Neuronal stem cell (in vitro differentiated cells): ENCODE data around the gene ANKRD33B.

Source experiments
- DNase-seq: peaks from one replicate; pipeline ENCODE4 v3.0.0-alpha.2; 2013; ENCODE audit warnings: low spot score
- H2AFZ ChIP-seq: one replicate; pipeline ENCODE4 v1.6.1; 2013; ENCODE audit warnings: mild to moderate bottlenecking, low read length, inconsistent platforms
- H2AK5ac ChIP-seq: 2 replicates; pipeline ENCODE4 v1.6.1; 2013; ENCODE audit warnings: low read depth, mild to moderate bottlenecking, inconsistent platforms, low read length, moderate library complexity, mixed read lengths
- H2BK120ac ChIP-seq: 2 replicates; pipeline ENCODE4 v1.6.1; 2013; ENCODE audit warnings: low read depth, mild to moderate bottlenecking, inconsistent platforms, low read length, moderate library complexity, mixed read lengths
- H2BK12ac ChIP-seq: one replicate; pipeline ENCODE4 v1.6.1; 2013; ENCODE audit warnings: low read length, inconsistent platforms
- H2BK15ac ChIP-seq: 2 replicates; pipeline ENCODE4 v1.6.1; 2013; ENCODE audit warnings: mild to moderate bottlenecking, low read length, inconsistent platforms, mixed read lengths
- H2BK5ac ChIP-seq: one replicate; pipeline ENCODE4 v1.6.1; 2013; ENCODE audit warnings: inconsistent platforms, mild to moderate bottlenecking, low read length, moderate library complexity
- H3K14ac ChIP-seq: one replicate; pipeline ENCODE4 v1.6.1; 2013; ENCODE audit warnings: low read length, inconsistent platforms
- H3K18ac ChIP-seq: 2 replicates; pipeline ENCODE4 v1.6.1; 2013; ENCODE audit warnings: low read length, inconsistent platforms
- H3K23ac ChIP-seq: 2 replicates; pipeline ENCODE4 v1.6.1; 2013; ENCODE audit warnings: low read depth, mild to moderate bottlenecking, mixed read lengths, low read length, inconsistent platforms; ENCODE audit not compliant: poor library complexity
- H3K27ac ChIP-seq: replicated peaks from 3 replicates; pipeline ENCODE4 v1.5.1; 2013; ENCODE audit warnings: low read length, inconsistent platforms
- H3K27me3 ChIP-seq, 3 experiments: 2 replicates each; pipeline ENCODE4 v1.6.1; 2013; ENCODE audit warnings: low read length in 3 of 3, mild to moderate bottlenecking in 2 of 3, inconsistent platforms in 1 of 3, low read depth in 1 of 3, mixed read lengths in 1 of 3, moderate library complexity in 1 of 3; ENCODE audit not compliant: control insufficient read depth in 3 of 3, insufficient read depth in 3 of 3
- H3K36me3 ChIP-seq, 2 donors: replicated peaks in 1 of 2; 2 replicates each; pipeline ENCODE4 v1.6.1; 2013; ENCODE audit warnings: low read length in 2 of 2; ENCODE audit not compliant: control insufficient read depth in 2 of 2, insufficient read depth in 2 of 2
- H3K4ac ChIP-seq: 2 replicates; pipeline ENCODE4 v1.6.1; 2013; ENCODE audit warnings: inconsistent platforms, mild to moderate bottlenecking, low read length, moderate library complexity
- H3K4me1 ChIP-seq, 2 donors: 1 replicate in 1 of 2; 2 replicates in 1 of 2; pipeline ENCODE4 v1.6.1; 2013; ENCODE audit warnings: low read length in 2 of 2, low read depth in 1 of 2; ENCODE audit not compliant: control insufficient read depth in 2 of 2, insufficient read depth in 1 of 2
- H3K4me2 ChIP-seq: one replicate; pipeline ENCODE4 v1.6.1; 2013; ENCODE audit warnings: mild to moderate bottlenecking, low read length, inconsistent platforms; ENCODE audit not compliant: insufficient read depth, poor library complexity, severe bottlenecking
- H3K4me3 ChIP-seq, 2 donors: 2 replicates each; pipeline ENCODE4 v1.5.1; 2013; ENCODE audit warnings: low read length in 2 of 2, mild to moderate bottlenecking in 2 of 2, inconsistent platforms in 1 of 2, moderate library complexity in 1 of 2
- H3K79me1 ChIP-seq: one replicate; pipeline ENCODE4 v1.6.1; 2013; ENCODE audit warnings: low read depth, mild to moderate bottlenecking, inconsistent platforms, low read length, moderate library complexity
- H3K9ac ChIP-seq: one replicate; pipeline ENCODE4 v1.6.1; 2013; ENCODE audit warnings: mild to moderate bottlenecking, low read depth, low read length, inconsistent platforms; ENCODE audit not compliant: poor library complexity
- H3K9me3 ChIP-seq, 2 donors: replicated peaks in 1 of 2; 2 replicates each; pipeline versions ENCODE3 to v1.6.1; 2013; ENCODE audit warnings: low read length in 2 of 2, mild to moderate bottlenecking in 2 of 2, inconsistent platforms in 1 of 2, low read depth in 1 of 2, mixed read lengths in 1 of 2, moderate library complexity in 1 of 2; ENCODE audit not compliant: control insufficient read depth in 2 of 2, insufficient read depth in 1 of 2
- H4K8ac ChIP-seq: one replicate; pipeline ENCODE4 v1.6.1; 2013; ENCODE audit warnings: low read depth, mild to moderate bottlenecking, inconsistent platforms, low read length, moderate library complexity
- H4K91ac ChIP-seq: one replicate; pipeline ENCODE4 v1.6.1; 2013; ENCODE audit warnings: low read length, low read depth, mild to moderate bottlenecking, inconsistent platforms; ENCODE audit not compliant: poor library complexity
- WGBS, 2 donors: extraction: QIAGEN DNeasy Blood & Tissue Kit; methylation state at CpG; one replicate each; pipeline ENCODE4 v1.1.7; 2013; ENCODE audit warnings: missing lambda C conversion rate in 2 of 2, mixed read lengths in 1 of 2; ENCODE audit not compliant: insufficient read length in 2 of 2, insufficient replicate concordance in 1 of 2; ENCODE audit errors: extremely low coverage in 2 of 2; 5-methylcytosine and 5-hydroxymethylcytosine counted together

Gene ANKRD33B

GRCh38 chr5:10703676-10704075 lies 139.8 kb downstream of the ANKRD33B start:
- peaks cover 0 to 2% of the 10 kb centered on the region in 2 donors for H3K4me1 ChIP-seq
- H2BK5ac ChIP-seq, result no peak overlapping the region
- no peak overlapping the region for H3K9ac ChIP-seq
- no peak overlapping the region for H3K4ac ChIP-seq
- H2AFZ ChIP-seq, result no peak overlapping the region
- no CpG with 5 or more reads among the region's 5 CpGs for WGBS, 2 donors
- H3K4me3 ChIP-seq, result no peak overlapping the region
- H3K4me2 ChIP-seq, result no peak overlapping the region
- H3K14ac ChIP-seq, result no peak overlapping the region
- peaks cover 0 to 4% of the 10 kb centered on the region in 2 donors for H3K36me3 ChIP-seq
- H2BK12ac ChIP-seq, result no peak overlapping the region
- H3K79me1 ChIP-seq, result peaks cover 7% of the 10 kb centered on the region
- no peak overlapping the region for H3K27ac ChIP-seq
- H3K9me3 ChIP-seq, result no peaks in the 10 kb centered on the region
- no peak overlapping the region for H2BK15ac ChIP-seq
- DNase-seq, result no peak
- H3K23ac ChIP-seq, result no peak overlapping the region
- H2BK120ac ChIP-seq, result no peak overlapping the region
- H3K18ac ChIP-seq, result peak overlapping the region; percentile 16
- no peak overlapping the region for H4K8ac ChIP-seq
- no peak overlapping the region for H4K91ac ChIP-seq
- no peaks in the 10 kb centered on the region for H3K27me3 ChIP-seq
- no peak overlapping the region for H2AK5ac ChIP-seq

GRCh38 chr5:10704949-10705621 lies 141.2 kb downstream of the ANKRD33B start:
- Histone ChIP-seq H2BK5ac (no peak overlapping the region), H2BK12ac (no peak overlapping the region), H3K27me3 (no peaks in the 10 kb centered on the region), H3K14ac (no peak overlapping the region), H3K27ac (no peak overlapping the region), H2AFZ (no peak overlapping the region), H2BK120ac (no peak overlapping the region), H4K8ac (no peak overlapping the region), H3K4me1 (peaks cover 0 to 2% of the 10 kb centered on the region in 2 donors), H2BK15ac (no peak overlapping the region), H3K18ac (no peak overlapping the region), H3K4me3 (no peak overlapping the region), H3K9ac (no peak overlapping the region), H3K4me2 (no peak overlapping the region), H3K23ac (no peak overlapping the region), H2AK5ac (no peak overlapping the region), H3K79me1 (peaks cover 7% of the 10 kb centered on the region), H3K4ac (no peak overlapping the region), H3K9me3 (no peaks in the 10 kb centered on the region), H4K91ac (no peak overlapping the region), H3K36me3 (peaks cover 0 to 4% of the 10 kb centered on the region in 2 donors)
- no CpG with 5 or more reads among the region's 10 CpGs for WGBS, 2 donors
- DNase-seq, result no peak

- Histone ChIP-seq H3K23ac (no peak overlapping the region), H3K4ac (no peak overlapping the region), H3K4me2 (no peak overlapping the region), H2BK120ac (no peak overlapping the region), H4K91ac (no peak overlapping the region), H3K4me1 (peaks cover 0 to 2% of the 10 kb centered on the region in 2 donors), H3K79me1 (peaks cover 5% of the 10 kb centered on the region), H3K36me3 (peaks cover 0 to 4% of the 10 kb centered on the region in 2 donors), H2BK12ac (no peak overlapping the region), H2BK15ac (no peak overlapping the region), H2AFZ (no peak overlapping the region), H3K18ac (no peak overlapping the region), H2AK5ac (no peak overlapping the region), H3K4me3 (no peak overlapping the region), H3K14ac (no peak overlapping the region), H3K27me3 (no peaks in the 10 kb centered on the region), H4K8ac (no peak overlapping the region), H3K9ac (no peak overlapping the region), H2BK5ac (no peak overlapping the region), H3K27ac (no peak overlapping the region), H3K9me3 (no peaks in the 10 kb centered on the region)
- no CpG with 5 or more reads among the region's 2 CpGs for WGBS, 2 donors
- no peak for DNase-seq
These were observed 141.9 kb downstream of the ANKRD33B start for GRCh38 chr5:10705747-10706146.

- H2AK5ac ChIP-seq, result no peak overlapping the region
- no peak overlapping the region for H2BK120ac ChIP-seq
- H3K27me3 ChIP-seq, result no peaks in the 10 kb centered on the region
- no peak overlapping the region for H4K91ac ChIP-seq
- H2BK15ac ChIP-seq, result no peak overlapping the region
- no peak overlapping the region for H2AFZ ChIP-seq
- H3K4me3 ChIP-seq, result no peak overlapping the region
- H3K4ac ChIP-seq, result no peak overlapping the region
- H3K14ac ChIP-seq, result no peak overlapping the region
- H3K9ac ChIP-seq, result no peak overlapping the region
- no CpG with 5 or more reads among the region's 4 CpGs for WGBS, 2 donors
- H3K9me3 ChIP-seq, result peaks cover 0 to 1% of the 10 kb centered on the region in 2 donors
- H3K23ac ChIP-seq, result no peak overlapping the region
- no peak overlapping the region for H2BK12ac ChIP-seq
- H3K27ac ChIP-seq, result no peak overlapping the region
- H3K36me3 ChIP-seq, result peaks cover 0 to 5% of the 10 kb centered on the region in 2 donors
- no peak overlapping the region for H2BK5ac ChIP-seq
- no peak overlapping the region for H4K8ac ChIP-seq
- H3K18ac ChIP-seq, result no peak overlapping the region
- no peak overlapping the region for H3K4me2 ChIP-seq
- peaks cover 0 to 4% of the 10 kb centered on the region in 2 donors for H3K4me1 ChIP-seq
- peaks cover 5% of the 10 kb centered on the region for H3K79me1 ChIP-seq
- DNase-seq, result no peak
These were observed 142.5 kb downstream of the ANKRD33B start for GRCh38 chr5:10706326-10706725.
